GM21737 (cell line): ENCODE results near the gene DIO3.

Experiments
- ATAC-seq: cut with Tn5 transposase; IDR thresholded peaks from one replicate; pipeline ENCODE4 v1.9.1; 2021; ENCODE audit warnings: mild to moderate bottlenecking, moderate library complexity; ENCODE audit not compliant: unreplicated experiment

DIO3 gene

GRCh38 chr14:101595349-101595748, 34.1 kb downstream of the DIO3 start:
- no peak for ATAC-seq

- ATAC-seq, result no peak
These were observed 34.8 kb downstream of the DIO3 start for GRCh38 chr14:101595887-101596721.

GRCh38 chr14:101596742-101597141, 35.4 kb downstream of the DIO3 start:
- ATAC-seq, result no peak

DNA sequence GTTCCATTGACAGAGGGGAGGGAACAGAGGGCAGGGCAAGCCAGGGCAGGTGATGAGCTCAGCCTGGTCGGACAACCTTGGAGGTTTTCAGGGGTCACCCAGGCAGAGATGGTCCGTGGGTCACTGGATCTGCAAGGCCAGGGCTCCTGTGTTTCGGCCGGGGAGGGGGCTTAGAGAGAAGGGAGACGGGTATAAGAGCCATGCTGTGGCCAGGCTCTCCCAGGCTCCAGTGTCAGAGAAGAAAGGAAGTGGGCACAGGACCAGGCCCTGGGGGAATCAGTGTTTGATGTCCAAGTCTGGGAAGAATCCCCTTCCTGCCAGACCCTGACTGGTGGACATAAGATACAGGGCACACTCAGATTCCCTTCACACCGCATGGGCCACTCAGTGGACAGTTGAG, 36.9 kb downstream of the DIO3 start:
- no peak for ATAC-seq

DNA sequence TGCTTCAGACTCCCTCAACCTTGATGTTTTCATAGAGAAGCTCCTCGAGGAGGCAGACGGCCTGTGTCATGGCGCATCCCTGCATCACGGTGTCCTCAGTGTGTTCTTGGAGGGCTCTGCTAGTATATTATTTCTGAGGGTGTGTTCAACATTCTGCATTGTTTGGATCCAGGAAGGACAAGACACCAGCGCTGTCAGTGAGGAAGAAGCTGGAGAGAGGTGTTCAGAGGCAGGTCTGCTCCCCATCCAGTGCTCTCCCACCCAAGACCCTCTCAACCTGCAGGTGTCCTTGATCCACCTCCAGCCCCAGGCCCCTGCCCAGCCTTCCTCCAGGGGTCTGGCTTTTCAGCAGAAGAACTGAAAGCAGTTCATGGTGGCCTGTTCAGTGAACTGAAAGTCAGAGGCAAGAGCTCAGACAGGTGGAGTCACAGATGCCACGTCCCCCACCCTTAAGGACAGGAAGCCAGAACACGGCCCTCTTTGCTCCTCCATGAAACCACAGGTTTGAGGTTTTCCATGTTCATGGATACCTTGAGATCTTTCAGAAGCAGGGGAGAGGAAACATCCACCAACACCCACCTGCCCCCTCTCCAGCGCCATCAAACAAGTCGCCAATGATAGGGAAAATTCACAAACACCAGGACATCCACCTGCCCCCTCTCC, 37.4 kb downstream of the DIO3 start:
- no peak for ATAC-seq

DNA sequence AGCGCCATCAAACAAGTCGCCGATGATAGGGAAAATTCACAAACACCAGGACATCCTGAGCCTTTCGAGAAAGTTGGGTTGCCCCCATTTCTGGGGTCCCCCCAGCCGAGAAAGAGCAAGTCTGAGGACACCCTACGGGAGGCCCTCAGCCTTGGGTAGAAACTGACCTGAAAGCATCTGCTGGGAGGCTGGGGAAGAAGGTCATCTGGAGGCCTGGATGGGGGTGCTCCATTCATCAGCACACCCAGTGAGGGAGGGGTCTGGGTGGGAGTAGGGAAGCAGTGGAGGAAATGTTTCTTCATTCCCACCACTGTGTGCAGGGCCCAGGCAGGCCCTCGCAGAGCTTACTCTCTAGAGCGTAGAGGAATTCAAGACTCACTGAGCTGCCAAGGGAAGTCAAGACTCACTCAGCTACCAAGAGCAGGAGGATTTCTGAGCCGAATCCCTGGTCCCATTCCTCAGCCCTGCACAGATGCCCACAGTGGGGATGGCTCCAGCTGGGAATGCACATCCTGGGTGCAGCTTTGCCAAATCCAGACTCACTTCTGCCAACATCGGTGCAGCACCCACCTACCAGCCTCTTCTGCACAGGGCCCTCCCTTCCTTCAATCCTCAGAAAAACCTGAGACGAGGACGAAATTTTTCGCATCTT, 38.1 kb downstream of the DIO3 start:
- no peak for ATAC-seq

DNA sequence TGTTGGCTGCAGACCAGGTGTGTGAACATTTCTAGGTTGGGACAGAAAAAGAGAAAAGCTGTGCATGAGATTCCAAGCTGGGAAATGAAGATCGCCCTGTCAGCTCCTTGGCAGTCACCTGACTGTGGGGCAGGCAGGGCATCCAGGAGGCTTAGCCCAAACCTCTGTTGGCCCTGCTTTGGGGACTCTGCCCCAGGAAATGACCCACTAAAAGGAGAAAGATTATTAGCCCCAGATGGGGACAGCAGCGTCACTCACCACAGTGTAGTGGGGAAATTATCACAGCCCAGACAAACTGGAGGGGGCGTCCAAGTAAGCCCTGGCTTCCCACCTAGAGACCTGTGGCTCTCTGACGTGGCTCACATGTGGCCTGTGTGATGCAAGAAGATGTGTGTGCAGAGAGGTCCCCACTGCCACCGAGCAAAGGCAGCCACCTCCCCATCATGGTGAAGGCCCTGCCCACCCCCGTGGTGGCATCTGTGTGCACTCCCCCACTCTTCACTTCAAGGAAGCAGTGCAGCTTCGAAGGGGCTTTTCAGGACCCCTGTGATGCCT, 39.1 kb downstream of the DIO3 start:
- ATAC-seq, result no peak

DNA sequence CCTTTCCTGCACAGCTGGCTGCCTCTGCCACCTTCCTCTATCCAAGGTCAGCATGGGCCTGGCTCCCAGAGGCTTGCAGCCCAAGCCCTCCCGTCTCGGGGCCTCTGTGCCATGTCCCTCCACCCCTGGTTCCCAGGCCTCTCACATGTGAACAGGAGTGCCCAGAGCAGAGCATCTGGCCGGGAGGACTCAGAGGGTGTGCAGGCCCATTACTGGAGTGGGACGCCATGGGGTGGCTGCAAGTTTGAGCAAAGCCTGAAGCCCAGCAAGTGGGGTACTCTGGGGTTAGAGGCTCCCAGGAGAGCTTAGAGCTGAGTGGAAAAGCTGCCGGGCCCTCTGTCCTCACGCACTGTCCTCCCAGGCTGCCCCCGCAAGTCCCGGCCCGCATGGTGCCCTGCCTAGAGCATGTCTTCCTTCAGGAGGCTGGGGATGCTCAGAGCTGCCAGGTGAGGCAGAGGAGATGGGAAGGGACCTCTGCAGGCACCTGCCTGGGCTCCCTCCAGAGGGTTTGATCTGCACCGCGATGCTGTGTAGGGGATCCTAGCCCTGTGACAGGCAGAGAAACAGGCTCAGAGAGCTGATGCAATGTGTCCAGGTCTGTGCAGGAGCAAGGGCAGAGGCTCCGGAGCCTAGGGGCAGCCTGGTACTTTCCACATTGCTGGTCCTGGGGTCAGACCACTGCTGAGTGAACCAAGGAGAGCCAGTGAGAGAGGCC, 39.8 kb downstream of the DIO3 start:
- ATAC-seq, result no peak

DNA sequence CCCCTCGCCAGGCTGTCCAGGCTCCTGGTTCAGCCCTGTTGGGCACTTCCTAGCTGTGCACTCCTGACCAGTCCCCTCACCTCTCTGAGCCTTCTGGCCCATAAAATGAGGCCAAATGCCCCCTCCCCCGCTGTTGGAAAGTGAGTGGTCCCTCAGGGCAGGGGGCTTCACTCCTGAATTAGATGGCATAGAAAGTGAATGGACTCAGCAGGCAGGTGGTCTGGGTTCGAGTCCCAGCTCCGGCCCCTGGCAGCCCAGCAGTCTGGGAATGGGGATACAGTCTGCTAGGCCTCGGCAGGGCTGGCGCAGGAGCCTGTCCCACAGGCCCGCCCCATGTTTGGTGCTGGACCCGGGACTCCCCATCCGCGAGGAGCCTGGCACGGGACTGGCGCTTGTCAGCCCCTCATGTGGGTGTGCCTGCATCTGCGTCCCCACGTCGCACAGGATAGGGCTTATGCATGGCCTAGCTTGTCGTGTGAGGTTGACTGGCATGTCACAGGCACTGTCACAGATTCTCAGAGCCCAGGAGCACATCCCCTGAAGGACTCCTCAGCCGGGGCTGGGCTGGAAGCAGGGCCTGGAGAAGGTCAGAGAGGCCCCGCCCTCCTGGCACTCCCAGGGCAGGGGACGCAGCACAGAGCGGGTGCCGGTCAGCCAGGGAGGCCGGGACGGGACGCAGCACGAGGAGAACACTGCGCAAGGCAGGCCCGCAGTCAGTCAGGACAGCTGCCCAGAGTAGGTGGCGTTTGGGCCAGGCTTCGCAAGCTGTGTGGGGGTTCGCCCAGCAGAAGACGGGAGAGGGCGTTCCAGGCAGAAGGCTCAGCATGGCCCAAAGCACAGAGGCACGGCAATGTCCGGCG, 40.5 kb downstream of the DIO3 start:
- ATAC-seq, result no peak

DNA sequence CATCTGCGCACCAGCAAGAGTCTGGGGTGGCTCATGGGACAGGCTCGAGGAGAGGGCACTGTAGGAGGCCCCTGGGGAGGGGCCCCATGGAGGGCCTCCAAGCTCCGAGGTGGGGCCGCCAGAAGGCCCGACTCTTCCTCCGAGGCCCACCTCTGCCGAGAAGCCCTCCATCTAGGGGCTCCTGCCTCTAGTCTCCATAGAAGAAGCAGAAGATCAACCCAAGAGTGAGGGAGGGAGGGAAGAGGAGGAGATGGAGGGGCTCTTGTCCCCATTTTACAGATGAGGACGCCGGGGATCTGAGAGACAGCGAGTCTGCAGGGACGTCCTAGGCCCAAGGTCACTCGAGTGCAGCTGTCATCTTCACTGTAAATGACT, 41.2 kb downstream of the DIO3 start:
- no peak for ATAC-seq

DNA sequence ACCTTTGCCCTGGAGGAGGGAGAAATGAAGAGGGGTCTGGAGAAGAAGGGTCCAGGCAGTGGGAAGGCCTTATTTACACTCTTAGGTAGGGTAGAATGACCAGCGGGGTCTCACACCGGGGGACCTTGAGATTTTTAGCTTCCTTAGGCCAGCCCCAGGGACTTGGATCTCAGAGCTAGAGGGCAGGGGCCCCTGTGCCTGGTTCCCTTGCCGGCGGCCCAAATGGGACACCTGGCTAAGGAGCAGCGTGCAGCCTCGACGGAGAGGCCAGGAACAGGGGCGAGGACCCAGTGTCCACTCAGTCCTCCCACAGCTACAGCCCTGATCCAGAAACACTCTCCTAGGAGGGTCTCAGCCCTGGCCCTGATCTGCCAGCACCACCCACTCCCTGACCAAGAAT, 41.8 kb downstream of the DIO3 start:
- ATAC-seq, result no peak

DNA sequence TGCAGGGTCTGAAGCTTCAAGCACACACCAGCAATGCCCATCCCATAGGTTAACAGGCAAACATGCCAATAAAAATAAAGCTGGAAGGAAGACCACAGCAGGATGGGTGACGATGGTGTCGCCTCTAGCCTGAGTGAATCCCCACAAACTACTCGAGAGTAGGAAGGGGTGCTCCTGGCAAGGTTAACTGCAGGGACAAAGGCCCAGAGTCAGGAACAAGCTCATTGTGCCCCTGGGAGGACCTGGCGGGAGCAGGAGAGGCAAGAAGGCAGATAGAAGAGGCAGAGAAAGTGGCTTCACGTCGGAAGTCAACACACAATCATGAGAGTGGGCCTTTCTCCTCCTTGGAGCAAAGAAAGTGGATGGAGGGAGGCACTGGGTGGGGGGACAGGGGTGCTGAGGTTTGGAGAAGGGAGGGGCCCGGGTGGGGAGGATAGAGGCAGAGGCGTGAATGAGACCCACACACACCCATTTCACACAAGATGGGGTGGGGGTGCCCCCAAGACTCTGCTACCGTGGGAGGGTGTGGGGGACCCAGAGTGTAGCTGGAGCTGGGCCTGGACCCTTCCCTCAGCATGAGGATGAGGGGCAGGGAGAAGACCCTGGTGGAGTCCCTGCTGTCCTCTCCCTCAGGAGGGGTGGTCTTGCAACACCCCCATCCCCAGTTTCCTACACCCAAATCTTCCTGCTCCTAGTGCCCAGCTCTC, 43.1 kb downstream of the DIO3 start:
- no peak for ATAC-seq

GRCh38 chr14:101604935-101605780, 43.9 kb downstream of the DIO3 start:
- no peak for ATAC-seq

DNA sequence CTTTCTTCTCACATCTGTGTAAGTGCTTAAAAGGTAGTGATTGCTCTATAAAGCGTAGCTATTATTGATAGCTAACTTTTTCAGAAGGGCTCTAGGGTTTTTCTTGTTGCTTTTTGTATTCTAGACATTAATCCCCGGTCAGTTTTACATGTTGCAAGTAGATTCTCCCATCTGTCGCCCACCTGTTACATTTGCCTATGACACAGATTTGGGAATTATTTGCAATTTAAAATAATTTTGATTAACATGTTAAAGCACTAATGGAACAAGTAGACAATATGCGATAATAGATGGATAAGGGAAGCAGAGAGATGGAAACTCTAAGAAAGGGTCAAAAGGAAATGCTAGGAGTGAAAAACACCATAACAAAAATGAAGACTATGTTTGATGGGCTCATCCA, 44.5 kb downstream of the DIO3 start:
- no peak for ATAC-seq
